Measurements from ENCODE around the gene DTX4. TPM values are rescaled to one million over a fixed set of nuclear protein-coding genes. Genes with fewer than 3 reads are reported as not detected.

Gene DTX4
- total RNA-seq, 2 donors from 2014 or later = 16.1 to 16.6 TPM

GRCh38 chr11:59184691-59185339, 12.9 kb downstream of the DTX4 start:
- Mint-ChIP-seq H3K36me3 (ENCODE audit: low read depth) (peaks cover 35% of the 10 kb centered on the region), H3K27ac (peak overlapping the region; percentile 58), H3K9me3 (no peaks in the 10 kb centered on the region), H3K4me1 (peaks cover 7% of the 10 kb centered on the region), H3K4me3 (no peak overlapping the region), H3K27me3 (ENCODE audit: insufficient read depth) (no peaks in the 10 kb centered on the region)
- Histone ChIP-seq H3K36me3 (ENCODE audit: control insufficient read depth, insufficient read depth, low read length) (peaks cover 73% of the 10 kb centered on the region), H3K4me3 (ENCODE audit: low read length) (no peak overlapping the region), H3K27ac (ENCODE audit: low read depth, low read length) (peak overlapping the region; percentile 99), H3K4me1 (ENCODE audit: control insufficient read depth, insufficient read depth, low read length) (no peaks in the 10 kb centered on the region), H3K9ac (ENCODE audit: extremely low read depth, low read length, poor library complexity, severe bottlenecking) (no peak overlapping the region), H3K9me3 (ENCODE audit: control insufficient read depth, low read length) (no peaks in the 10 kb centered on the region), H3K27me3 (ENCODE audit: control insufficient read depth, insufficient read depth, low read length, poor library complexity, severe bottlenecking) (no peaks in the 10 kb centered on the region)
- DNase-seq = no peak
- TF ChIP-seq CTCF (conservative IDR thresholded peaks at IDR 0.05) = no peak
- 58 to 75% methylated on average over 3 to 9 of the region's 9 CpGs for WGBS, 2 experiments (ENCODE audit: insufficient coverage in 1 of 2, insufficient read length in 1 of 2)

GRCh38 chr11:59185386-59185945, 13.5 kb downstream of the DTX4 start:
- Histone ChIP-seq H3K4me3 (ENCODE audit: low read length) (no peak overlapping the region), H3K36me3 (ENCODE audit: control insufficient read depth, insufficient read depth, low read length) (peaks cover 79% of the 10 kb centered on the region), H3K4me1 (ENCODE audit: control insufficient read depth, insufficient read depth, low read length) (no peaks in the 10 kb centered on the region), H3K9me3 (ENCODE audit: control insufficient read depth, low read length) (no peaks in the 10 kb centered on the region), H3K27me3 (ENCODE audit: control insufficient read depth, insufficient read depth, low read length, poor library complexity, severe bottlenecking) (no peaks in the 10 kb centered on the region), H3K9ac (ENCODE audit: extremely low read depth, low read length, poor library complexity, severe bottlenecking) (no peak overlapping the region), H3K27ac (ENCODE audit: low read depth, low read length) (peak overlapping the region; percentile 99)
- peaks cover 7% of the 10 kb centered on the region for H3K4me1 Mint-ChIP-seq
- DNase-seq = no peak
- H3K9me3 Mint-ChIP-seq = no peaks in the 10 kb centered on the region
- H3K27ac Mint-ChIP-seq = peak overlapping the region; percentile 58
- peaks cover 40% of the 10 kb centered on the region for H3K36me3 Mint-ChIP-seq (ENCODE audit: low read depth)
- H3K4me3 Mint-ChIP-seq = no peak overlapping the region
- no peaks in the 10 kb centered on the region for H3K27me3 Mint-ChIP-seq (ENCODE audit: insufficient read depth)
- WGBS, 2 experiments (ENCODE audit: insufficient coverage in 1 of 2, insufficient read length in 1 of 2) = 90 to 93% methylated on average over 3 to 5 of the region's 5 CpGs
- no peak for TF ChIP-seq CTCF (conservative IDR thresholded peaks at IDR 0.05)

- Histone ChIP-seq H3K4me1 (ENCODE audit: control insufficient read depth, insufficient read depth, low read length) (no peaks in the 10 kb centered on the region), H3K27me3 (ENCODE audit: control insufficient read depth, insufficient read depth, low read length, poor library complexity, severe bottlenecking) (no peaks in the 10 kb centered on the region), H3K9me3 (ENCODE audit: control insufficient read depth, low read length) (no peaks in the 10 kb centered on the region), H3K9ac (ENCODE audit: extremely low read depth, low read length, poor library complexity, severe bottlenecking) (no peak overlapping the region), H3K27ac (ENCODE audit: low read depth, low read length) (peak overlapping the region; percentile 99), H3K4me3 (ENCODE audit: low read length) (no peak overlapping the region), H3K36me3 (ENCODE audit: control insufficient read depth, insufficient read depth, low read length) (peaks cover 84% of the 10 kb centered on the region)
- peak; percentile 90 for DNase-seq
- Mint-ChIP-seq H3K4me1 (peaks cover 7% of the 10 kb centered on the region), H3K4me3 (no peak overlapping the region), H3K27me3 (ENCODE audit: insufficient read depth) (no peaks in the 10 kb centered on the region), H3K27ac (no peak overlapping the region), H3K36me3 (ENCODE audit: low read depth) (peaks cover 45% of the 10 kb centered on the region), H3K9me3 (no peaks in the 10 kb centered on the region)
- TF ChIP-seq CTCF (conservative IDR thresholded peaks at IDR 0.05) = peak; percentile 89
- 78 to 81% methylated on average over 4 to 5 of the region's 5 CpGs for whole genome bisulfite sequencing, 2 experiments (ENCODE audit: insufficient coverage in 1 of 2, insufficient read length in 1 of 2)
Observed at GRCh38 chr11:59186130-59186594, 14.2 kb downstream of the DTX4 start.
